Peyer's patch (tissue), 4 donors: ENCODE data around the gene OR2T5. TPM values are rescaled to one million over a fixed set of nuclear protein-coding genes. Genes with fewer than 3 reads are reported as not detected.

Source experiments
- total RNA-seq, 4 donors: library from RNA; depleted of rRNA; stranded (reverse); fragments of >200 nt; gene quantifications; one replicate each; pipeline ENCODE4 v1.1.0, GENCODE V29; 2016

OR2T5 gene
- total RNA-seq, 4 donors from 2014 or later, result not detected

Other genes starting within 250 kb of the OR2T5 start
- not detected for gene OR2T33, start 210.6 kb upstream of the OR2T5 start, total RNA-seq
- gene OR2T12, start 185.2 kb upstream of the OR2T5 start, total RNA-seq, result not detected
- gene OR2M7, start 164.0 kb upstream of the OR2T5 start, total RNA-seq, result not detected
- not detected for gene OR14C36, start 139.8 kb upstream of the OR2T5 start, total RNA-seq
- not detected for gene OR2T4, start 126.9 kb upstream of the OR2T5 start, total RNA-seq
- not detected for gene OR2T6, start 112.8 kb upstream of the OR2T5 start, total RNA-seq
- gene OR2T1, start 85.5 kb upstream of the OR2T5 start, total RNA-seq, result not detected
- not detected for gene OR2T2, start 43.0 kb upstream of the OR2T5 start, total RNA-seq
- not detected for gene OR2T3, start 15.2 kb upstream of the OR2T5 start, total RNA-seq
- not detected for gene OR2G6, start 19.5 kb downstream of the OR2T5 start, total RNA-seq
- gene OR2T29, start 74.2 kb downstream of the OR2T5 start, total RNA-seq, result not detected
- not detected for gene OR2T34, start 86.2 kb downstream of the OR2T5 start, total RNA-seq
- gene OR2T10, start 109.1 kb downstream of the OR2T5 start, total RNA-seq, result not detected
- not detected for gene OR2T11, start 146.5 kb downstream of the OR2T5 start, total RNA-seq
- gene OR2T35, start 156.7 kb downstream of the OR2T5 start, total RNA-seq, result not detected
- not detected for gene OR2T27, start 166.9 kb downstream of the OR2T5 start, total RNA-seq
- not detected for gene OR14I1, start 214.2 kb downstream of the OR2T5 start, total RNA-seq